PC-3 (cell line): ENCODE data around the gene PRRX2. TPM values are rescaled to one million over a fixed set of nuclear protein-coding genes. Genes with fewer than 3 reads are reported as not detected.

Source experiments
- ATAC-seq: fragments of 200-7000 bp; cut with Tn5 transposase; 2 replicates; pipeline ENCODE4 v1.9.1; 2020; ENCODE audit warnings: mild to moderate bottlenecking, moderate library complexity
- BruUV-seq: library from RNA; stranded (reverse); fragments of 400-500 nt; replicated peaks from 2 replicates; lab custom pipeline; 2021; lab: Mats Ljungman, UMichigan
- CTCF ChIA-PET: fragments of 300-600 bp; sonication (Branson Sonifier 250); formaldehyde crosslinking; loops from one replicate; lab custom pipeline; 2022; ENCODE audit warnings: antibody characterized with exemption; lab: Charles Lee
- POLR2A ChIA-PET: fragments of 300-600 bp; sonication (Branson Sonifier 250); formaldehyde crosslinking; loops from one replicate; lab custom pipeline; 2022; ENCODE audit warnings: antibody characterized with exemption; ENCODE audit not compliant: unreplicated experiment; lab: Charles Lee
- DNase-seq: peaks from one replicate; pipeline ENCODE4 v3.0.0-alpha.2; 2015
- H2AFZ ChIP-seq: fragments of 300-600 bp; sonication (generic); 2 replicates; pipeline ENCODE4 v1.6.0; 2016; ENCODE audit warnings: antibody characterized with exemption, low read length
- H3F3A ChIP-seq: fragments of 300-600 bp; sonication (generic); one replicate; pipeline ENCODE4 v1.6.0; 2017; ENCODE audit warnings: antibody characterized with exemption, low read length, control low read depth, mild to moderate bottlenecking; ENCODE audit not compliant: unreplicated experiment
- H3K27ac ChIP-seq: fragments of 300-600 bp; sonication (generic); 2 replicates; pipeline ENCODE4 v1.5.1; 2016; ENCODE audit warnings: mild to moderate bottlenecking, low read length
- H3K27me3 ChIP-seq: fragments of 300-600 bp; sonication (generic); 2 replicates; pipeline ENCODE4 v1.6.1; 2016; ENCODE audit warnings: low read length, mixed read lengths
- H3K36me3 ChIP-seq: fragments of 300-600 bp; sonication (generic); 2 replicates; pipeline ENCODE4 v1.6.1; 2016; ENCODE audit warnings: low read depth, mixed run types, low read length, mixed read lengths
- H3K4me1 ChIP-seq: fragments of 300-600 bp; sonication (generic); 2 replicates; pipeline ENCODE4 v1.5.1; 2016; ENCODE audit warnings: low read length; ENCODE audit not compliant: insufficient read depth
- H3K4me2 ChIP-seq: fragments of 300-600 bp; sonication (generic); 2 replicates; pipeline ENCODE4 v1.6.0; 2016; ENCODE audit warnings: low read length
- H3K4me3 ChIP-seq: fragments of 300-600 bp; sonication (generic); 2 replicates; pipeline ENCODE4 v1.5.1; 2016; ENCODE audit warnings: mild to moderate bottlenecking, low read length, mixed read lengths
- H3K79me2 ChIP-seq: fragments of 300-600 bp; sonication (generic); 2 replicates; pipeline ENCODE4 v1.6.1; 2017; ENCODE audit warnings: low read length, mixed read lengths
- H3K9ac ChIP-seq: fragments of 300-600 bp; sonication (generic); 2 replicates; pipeline ENCODE4 v1.6.0; 2016; ENCODE audit warnings: mild to moderate bottlenecking, low read length
- H3K9me2 ChIP-seq: fragments of 300-600 bp; sonication (generic); replicated peaks from 2 replicates; pipeline ENCODE4 v1.6.1; 2016; ENCODE audit warnings: mixed run types, low read length, mixed read lengths
- H3K9me3 ChIP-seq: fragments of 300-600 bp; sonication (generic); 2 replicates; pipeline ENCODE4 v1.6.1; 2016; ENCODE audit warnings: low read length, mixed read lengths
- H4K20me1 ChIP-seq: fragments of 300-600 bp; sonication (generic); 2 replicates; pipeline ENCODE4 v1.6.1; 2016; ENCODE audit warnings: low read length, mixed read lengths
- CTCF ChIP-seq: fragments of 300-600 bp; sonication (generic); conservative IDR thresholded peaks from 2 replicates; pipeline ENCODE4 v1.5.1; 2017; ENCODE audit warnings: antibody characterized with exemption, low read depth, mild to moderate bottlenecking, low read length
- EZH2 ChIP-seq: fragments of 300-600 bp; sonication (generic); IDR thresholded peaks from one replicate; pipeline ENCODE4 v1.6.1; 2017; ENCODE audit warnings: antibody characterized with exemption, mild to moderate bottlenecking, low read length; ENCODE audit not compliant: unreplicated experiment
- EZH2phosphoT487 ChIP-seq: fragments of 300-600 bp; sonication (generic); IDR thresholded peaks from 2 replicates; pipeline ENCODE4 v1.6.1; 2018; ENCODE audit warnings: mild to moderate bottlenecking, antibody characterized with exemption, low read length, borderline replicate concordance
- intact Hi-C: fragments of 100-400 bp; cut with micrococcal nuclease; formaldehyde crosslinking; loops from 2 replicates; pipeline ENCODE4 v1.9.0; 2023
- total RNA-seq: library from RNA; depleted of rRNA; stranded (reverse); fragments of >200 nt; gene quantifications from 2 replicates; pipeline ENCODE4 v1.2.3, GENCODE V29; 2014

The PRRX2 gene
- total RNA-seq, 1 experiment from 2014 or later = 0.47 TPM

DNA sequence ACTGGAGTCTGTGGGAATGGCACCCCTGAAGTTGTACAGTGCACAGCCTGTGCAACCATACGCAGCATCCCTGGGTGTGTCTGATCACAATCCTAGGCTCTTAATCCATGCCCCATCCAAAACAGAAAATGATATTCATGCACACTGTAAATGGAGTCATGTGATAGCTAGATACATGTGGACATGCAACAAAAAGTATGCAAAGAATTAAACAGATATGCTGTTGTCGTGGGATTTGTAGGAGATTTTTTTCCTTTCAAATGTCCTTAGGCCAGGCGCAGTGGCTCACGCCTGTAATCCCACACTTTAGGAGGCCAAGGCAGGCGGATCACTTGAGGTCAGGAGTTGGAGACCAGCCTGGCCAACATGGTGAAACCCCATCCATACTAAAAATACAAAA, 36.1 kb downstream of the PRRX2 start:
- intact Hi-C loops = no loop called here
- H3K4me1 ChIP-seq = peaks cover 7% of the 10 kb centered on the region; the same call in 1 of the 2 replicates
- H3K9me3 ChIP-seq = no peaks in the 10 kb centered on the region
- H3K4me3 ChIP-seq = no peak overlapping the region
- ChIA-PET CTCF (no interaction called here), POLR2A (no interaction called here)
- TF ChIP-seq EZH2 (no peak), EZH2phosphoT487 (no peak), CTCF (no peak)
- ATAC-seq (no peak), DNase-seq (no peak)
- H2AFZ ChIP-seq = no peak overlapping the region
- no peaks in the 10 kb centered on the region for H4K20me1 ChIP-seq
- no peaks in the 10 kb centered on the region for H3F3A ChIP-seq
- H3K9me2 ChIP-seq = no peaks in the 10 kb centered on the region
- H3K4me2 ChIP-seq = no peak overlapping the region
- no peaks in the 10 kb centered on the region for H3K27me3 ChIP-seq
- no peak overlapping the region for H3K27ac ChIP-seq
- H3K9ac ChIP-seq = no peak overlapping the region
- H3K36me3 ChIP-seq = no peaks in the 10 kb centered on the region
- no TSS peak for BruUV-seq
- H3K79me2 ChIP-seq = no peaks in the 10 kb centered on the region

DNA sequence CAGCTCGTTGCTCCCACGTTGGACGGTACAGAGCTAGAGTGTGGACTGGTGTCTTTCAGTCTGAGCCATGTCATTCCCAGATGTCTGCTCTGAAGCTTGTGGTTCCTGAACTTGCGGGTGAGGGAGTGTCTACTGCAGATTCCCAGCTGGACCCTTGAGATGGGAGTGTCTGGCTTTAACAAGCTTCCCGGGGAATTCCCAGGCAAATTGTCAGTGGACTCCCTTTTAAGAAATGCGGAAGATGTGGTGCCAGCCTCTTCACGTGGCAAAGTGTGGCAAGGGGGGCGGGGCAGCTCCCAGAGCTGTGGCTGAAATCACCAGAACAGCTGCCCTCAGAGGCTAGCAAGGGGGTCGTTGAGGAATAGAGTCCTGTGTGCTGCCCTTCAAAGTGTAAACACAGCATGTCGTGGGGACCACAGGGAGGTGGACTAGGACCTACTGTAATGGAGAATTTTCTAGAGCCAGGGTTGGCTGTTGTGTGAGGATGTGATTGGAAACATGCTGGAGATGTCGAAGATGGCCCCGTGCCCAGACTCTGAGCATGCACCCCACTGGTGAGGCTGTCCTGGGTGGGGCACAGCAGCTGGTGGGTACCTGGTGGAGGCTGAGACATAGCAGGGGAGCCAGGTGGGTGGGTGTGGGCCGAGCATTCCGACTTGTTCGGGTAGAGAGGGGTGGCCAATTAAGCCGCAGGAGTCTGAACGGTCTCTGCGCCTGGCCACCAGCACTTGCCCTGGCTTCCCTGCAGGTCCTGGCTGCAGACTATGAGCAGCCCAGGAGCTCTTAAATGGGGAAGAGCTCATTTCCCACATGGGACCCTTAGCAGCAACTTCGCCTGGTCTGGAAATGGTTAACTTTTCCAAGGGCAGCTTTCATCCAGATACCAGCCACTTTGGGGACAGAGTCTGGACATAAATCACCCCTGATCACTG, 37.4 kb downstream of the PRRX2 start:
- CTCF ChIA-PET = interaction anchor here (1.1 kb wide), 1 partner anchor 60 kb away, joined by 3 read pairs; no protein-coding TSS in a partner anchor
- H3K9ac ChIP-seq = no peak overlapping the region
- H4K20me1 ChIP-seq = no peaks in the 10 kb centered on the region
- no peak for TF ChIP-seq EZH2
- BruUV-seq = no TSS peak
- H3K27me3 ChIP-seq = no peaks in the 10 kb centered on the region
- H3K36me3 ChIP-seq = no peaks in the 10 kb centered on the region
- H3F3A ChIP-seq = no peaks in the 10 kb centered on the region
- H3K4me3 ChIP-seq = no peak overlapping the region
- DNase-seq (peak; percentile 26), ATAC-seq (peak; percentile 38; the same call in 1 of the 2 replicates)
- H3K79me2 ChIP-seq = no peaks in the 10 kb centered on the region
- H3K4me1 ChIP-seq = peaks cover 7% of the 10 kb centered on the region; the same call in 1 of the 2 replicates
- intact Hi-C loops = no loop called here
- H3K9me2 ChIP-seq = no peaks in the 10 kb centered on the region
- no peak overlapping the region for H2AFZ ChIP-seq
- H3K4me2 ChIP-seq = no peak overlapping the region
- POLR2A ChIA-PET = no interaction called here
- H3K9me3 ChIP-seq = no peaks in the 10 kb centered on the region
- H3K27ac ChIP-seq = no peak overlapping the region

- Histone ChIP-seq H3F3A (no peaks in the 10 kb centered on the region), H3K36me3 (no peaks in the 10 kb centered on the region), H3K9me3 (no peaks in the 10 kb centered on the region), H4K20me1 (no peaks in the 10 kb centered on the region), H3K27me3 (no peaks in the 10 kb centered on the region), H3K79me2 (no peaks in the 10 kb centered on the region), H3K4me3 (no peak overlapping the region), H3K4me1 (peaks cover 7% of the 10 kb centered on the region; the same call in 1 of the 2 replicates), H3K27ac (no peak overlapping the region), H3K9ac (no peak overlapping the region), H3K9me2 (no peaks in the 10 kb centered on the region), H3K4me2 (no peak overlapping the region), H2AFZ (no peak overlapping the region)
- no TSS peak for BruUV-seq
- DNase-seq (no peak), ATAC-seq (no peak)
- TF ChIP-seq CTCF (no peak), EZH2 (no peak), EZH2phosphoT487 (no peak)
- ChIA-PET CTCF (no interaction called here), POLR2A (no interaction called here)
- intact Hi-C loops = no loop called here
Measured at GRCh38 chr9:129703667-129704355, 38.4 kb downstream of the PRRX2 start.
